GM12865 (cell line): Measurements from ENCODE around the gene EOMES.
A peak's percentile ranks its signal among the peaks of the same experiment; 100 is the strongest.

Experiments
- DNase-seq: peaks from one replicate; pipeline ENCODE4 v3.0.0; 2010; ENCODE audit warnings: low read depth
- H3K4me3 ChIP-seq: 2 replicates; pipeline ENCODE4 v1.5.1; 2011; ENCODE audit warnings: mild to moderate bottlenecking, low read depth, low read length, control low read depth
- TF ChIP-seq, protein P1 (sequence below): IDR thresholded peaks from 2 replicates; pipeline ENCODE4 v1.5.1; 2011; ENCODE audit warnings: low read length, control low read depth, low read depth, inconsistent platforms; ENCODE audit not compliant: insufficient read depth; ENCODE audit errors: missing control alignments

EOMES gene

GRCh38 chr3:27673701-27674100 lies 48.4 kb downstream of the EOMES start:
- no peak overlapping the region for H3K4me3 ChIP-seq
- TF ChIP-seq, protein P1, sequence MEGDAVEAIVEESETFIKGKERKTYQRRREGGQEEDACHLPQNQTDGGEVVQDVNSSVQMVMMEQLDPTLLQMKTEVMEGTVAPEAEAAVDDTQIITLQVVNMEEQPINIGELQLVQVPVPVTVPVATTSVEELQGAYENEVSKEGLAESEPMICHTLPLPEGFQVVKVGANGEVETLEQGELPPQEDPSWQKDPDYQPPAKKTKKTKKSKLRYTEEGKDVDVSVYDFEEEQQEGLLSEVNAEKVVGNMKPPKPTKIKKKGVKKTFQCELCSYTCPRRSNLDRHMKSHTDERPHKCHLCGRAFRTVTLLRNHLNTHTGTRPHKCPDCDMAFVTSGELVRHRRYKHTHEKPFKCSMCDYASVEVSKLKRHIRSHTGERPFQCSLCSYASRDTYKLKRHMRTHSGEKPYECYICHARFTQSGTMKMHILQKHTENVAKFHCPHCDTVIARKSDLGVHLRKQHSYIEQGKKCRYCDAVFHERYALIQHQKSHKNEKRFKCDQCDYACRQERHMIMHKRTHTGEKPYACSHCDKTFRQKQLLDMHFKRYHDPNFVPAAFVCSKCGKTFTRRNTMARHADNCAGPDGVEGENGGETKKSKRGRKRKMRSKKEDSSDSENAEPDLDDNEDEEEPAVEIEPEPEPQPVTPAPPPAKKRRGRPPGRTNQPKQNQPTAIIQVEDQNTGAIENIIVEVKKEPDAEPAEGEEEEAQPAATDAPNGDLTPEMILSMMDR, result no peak
- no peak for DNase-seq

GRCh38 chr3:27671101-27671500 lies 51.0 kb downstream of the EOMES start:
- TF ChIP-seq, protein P1, result no peak
- H3K4me3 ChIP-seq, result no peak overlapping the region
- no peak for DNase-seq

DNA sequence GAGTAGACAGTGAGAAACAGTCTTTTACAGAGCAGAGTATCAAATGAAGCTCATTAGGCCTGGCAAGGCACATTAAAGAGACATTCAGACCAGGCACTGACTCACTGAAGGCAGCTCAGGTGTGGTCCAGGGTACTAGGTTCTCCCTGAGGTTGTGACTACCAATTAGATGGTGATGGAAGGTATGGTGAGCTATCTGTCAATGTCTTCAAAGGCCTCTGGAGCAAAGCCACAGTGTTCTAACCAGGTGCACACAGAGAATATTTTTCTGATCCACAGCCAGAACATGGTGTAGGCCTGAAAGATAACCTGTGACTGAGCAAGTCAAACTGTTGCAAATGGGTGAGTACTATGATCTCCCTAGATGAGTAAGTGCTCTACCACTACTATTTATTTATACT lies 51.5 kb downstream of the EOMES start:
- TF ChIP-seq, protein P1, result no peak
- no peak overlapping the region for H3K4me3 ChIP-seq

GRCh38 chr3:27669591-27669990 lies 52.5 kb downstream of the EOMES start:
- no peak overlapping the region for H3K4me3 ChIP-seq
- TF ChIP-seq, protein P1, result no peak
- peak; percentile 25 for DNase-seq

More for the DNA sequence above, 51.5 kb downstream of the EOMES start:
- no peak for DNase-seq

DNA sequence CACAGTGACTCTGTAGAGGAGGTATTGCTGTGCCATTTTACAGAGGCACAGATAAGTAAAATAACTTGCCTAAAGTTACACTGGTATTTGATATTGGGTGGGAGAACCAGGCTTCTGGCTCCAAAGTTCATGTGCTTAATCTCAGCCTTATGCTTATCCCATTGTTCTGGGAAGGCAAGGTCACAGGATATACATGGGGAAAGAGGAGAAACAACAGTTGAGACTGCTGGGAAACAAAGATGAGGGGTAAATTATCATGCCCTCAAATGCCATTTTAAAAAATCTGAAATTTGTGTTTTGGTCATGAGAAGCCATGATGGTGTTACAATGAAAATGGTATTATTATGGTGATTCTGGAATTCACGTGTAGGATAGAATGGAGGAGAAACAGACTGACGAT lies 54.4 kb downstream of the EOMES start:
- no peak overlapping the region for H3K4me3 ChIP-seq
- TF ChIP-seq, protein P1, result no peak
- DNase-seq, result no peak

DNA sequence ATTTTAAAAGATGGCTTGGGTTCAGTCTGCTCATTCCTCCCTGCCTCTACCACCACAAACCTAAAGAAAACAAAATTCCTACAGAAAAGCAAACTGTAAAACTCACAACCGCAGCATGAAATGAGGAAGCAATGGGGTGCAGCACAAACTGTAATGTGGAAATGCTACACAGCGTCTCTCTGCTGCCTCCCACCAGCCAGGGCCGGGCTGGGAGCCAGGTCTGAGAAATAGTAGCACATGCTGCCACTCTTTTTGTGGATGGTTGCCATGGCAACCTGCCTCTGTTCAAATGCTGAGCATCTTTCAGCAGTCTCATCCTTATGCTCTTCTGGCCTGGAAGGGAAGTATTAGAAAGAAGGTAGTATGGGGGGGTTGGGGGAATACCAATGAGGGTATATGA lies 55.4 kb downstream of the EOMES start:
- H3K4me3 ChIP-seq, result no peak overlapping the region
- TF ChIP-seq, protein P1, result no peak
- DNase-seq, result peak; percentile 11

GRCh38 chr3:27666272-27666671 lies 55.9 kb downstream of the EOMES start:
- DNase-seq, result peak; percentile 17
- TF ChIP-seq, protein P1, result no peak
- H3K4me3 ChIP-seq, result no peak overlapping the region
